Endothelial cell of umbilical vein (primary cell): ENCODE results near the gene EIF2S2. TPM values are rescaled to one million over a fixed set of nuclear protein-coding genes. Genes with fewer than 3 reads are reported as not detected.
A peak's percentile ranks its signal among the peaks of the same experiment; 100 is the strongest.

Experiments
- BruUV-seq: library from RNA; stranded (reverse); fragments of 400-500 nt; replicated peaks from 2 replicates; lab custom pipeline; 2021; lab: Mats Ljungman, UMichigan
- CTCF ChIA-PET: fragments of 300-600, 350-600 bp; sonication (Branson Sonifier 250); formaldehyde crosslinking; loops from one replicate; lab custom pipeline; 2021; ENCODE audit warnings: antibody characterized with exemption, inconsistent platforms; lab: Charles Lee
- POLR2A ChIA-PET: fragments of 300-600, 350-600 bp; sonication (Branson Sonifier 250); formaldehyde crosslinking; loops from one replicate; lab custom pipeline; 2021; ENCODE audit warnings: antibody characterized with exemption, inconsistent platforms; lab: Charles Lee
- DNase-seq: peaks from one replicate; pipeline ENCODE4 v3.0.0-alpha.2; 2011; ENCODE audit warnings: low read depth, low spot score
- FAIRE-seq: peaks from 2 replicates; lab custom pipeline; 2011; peaks lifted over from hg19 to GRCh38; lab: Jason Lieb, UNC
- H2AFZ ChIP-seq: 2 replicates; pipeline ENCODE4 v1.6.0; 2012; ENCODE audit warnings: low read depth, low read length, control low read depth, inconsistent platforms
- H3K27ac ChIP-seq: 2 replicates; pipeline ENCODE4 v1.5.1; 2011; ENCODE audit warnings: low read depth, mild to moderate bottlenecking, control low read depth, low read length, moderate library complexity; ENCODE audit not compliant: insufficient read depth
- H3K27me3 ChIP-seq, 2 experiments: 2 replicates each; pipeline versions ENCODE4 v1.6.0 to v1.6.1; 2011; ENCODE audit warnings: low read length in 2 of 2, mixed read lengths in 1 of 2; ENCODE audit not compliant: control insufficient read depth in 2 of 2, insufficient read depth in 2 of 2
- H3K36me3 ChIP-seq, 2 experiments: 2 replicates in 1 of 2; 3 replicates in 1 of 2; pipeline ENCODE4 v1.5.1; 2011; ENCODE audit warnings: low read length in 2 of 2, mild to moderate bottlenecking in 1 of 2, moderate library complexity in 1 of 2; ENCODE audit not compliant: control insufficient read depth in 2 of 2, insufficient read depth in 2 of 2; ENCODE audit errors: extremely low read depth in 1 of 2
- H3K4me1 ChIP-seq: 3 replicates; pipeline ENCODE4 v1.5.1; 2011; ENCODE audit warnings: mild to moderate bottlenecking, low read length; ENCODE audit not compliant: control insufficient read depth, insufficient read depth; ENCODE audit errors: extremely low read depth
- H3K4me2 ChIP-seq: 2 replicates; pipeline ENCODE4 v1.6.1; 2011; ENCODE audit warnings: low read length, control low read depth, mixed read lengths; ENCODE audit not compliant: insufficient read depth
- H3K4me3 ChIP-seq, 3 experiments: fragments of 200-600 bp in 1 of 3; sonication (generic), shearing (Covaris generic) in 1 of 3; replicated peaks in 1 of 3; 2 replicates each; pipeline ENCODE4 v1.5.1; 2011 to 2016; ENCODE audit warnings: control low read depth in 3 of 3, low read length in 3 of 3, mild to moderate bottlenecking in 2 of 3, inconsistent platforms in 1 of 3, low read depth in 1 of 3, moderate library complexity in 1 of 3; ENCODE audit not compliant: insufficient read depth in 1 of 3
- H3K79me2 ChIP-seq: 2 replicates; pipeline ENCODE4 v1.6.0; 2012; ENCODE audit warnings: low read length, inconsistent platforms; ENCODE audit not compliant: control insufficient read depth, insufficient read depth
- H3K9ac ChIP-seq: replicated peaks from 2 replicates; pipeline ENCODE3; 2011; ENCODE audit warnings: low read length, control low read depth; ENCODE audit not compliant: insufficient read depth; ENCODE audit errors: extremely low read depth
- H3K9me1 ChIP-seq: replicated peaks from 3 replicates; pipeline ENCODE4 v1.6.0; 2011; ENCODE audit warnings: mild to moderate bottlenecking, low read length; ENCODE audit not compliant: control insufficient read depth, insufficient read depth; ENCODE audit errors: extremely low read depth
- H3K9me3 ChIP-seq: replicated peaks from 2 replicates; pipeline ENCODE4 v1.5.1; 2012; ENCODE audit warnings: low read length, inconsistent platforms; ENCODE audit not compliant: control insufficient read depth, insufficient read depth
- H4K20me1 ChIP-seq: replicated peaks from 2 replicates; pipeline ENCODE3; 2011; ENCODE audit warnings: mild to moderate bottlenecking, low read length; ENCODE audit not compliant: control insufficient read depth, insufficient read depth; ENCODE audit errors: extremely low read depth
- EZH2 ChIP-seq: IDR thresholded peaks from 2 replicates; pipeline ENCODE4 v1.6.1; 2012; ENCODE audit warnings: borderline replicate concordance, low read depth, mild to moderate bottlenecking, moderate library complexity, low read length, inconsistent platforms; ENCODE audit not compliant: severe bottlenecking
- FOS ChIP-seq: IDR thresholded peaks from 2 replicates; pipeline ENCODE4 v1.6.1; 2011; ENCODE audit warnings: mild to moderate bottlenecking, low read length, moderate library complexity, borderline replicate concordance; ENCODE audit not compliant: insufficient read depth
- GATA2 ChIP-seq: IDR thresholded peaks from 2 replicates; pipeline ENCODE4 v1.7.0; 2011; ENCODE audit warnings: low read depth, mild to moderate bottlenecking, moderate library complexity, mixed read lengths, low read length; ENCODE audit not compliant: insufficient read length, insufficient read depth
- JUN ChIP-seq: IDR thresholded peaks from 2 replicates; pipeline ENCODE4 v1.6.1; 2011; ENCODE audit warnings: borderline replicate concordance, low read depth; ENCODE audit not compliant: insufficient read length, insufficient read depth
- MYC ChIP-seq: IDR thresholded peaks from one replicate; pipeline ENCODE4 v1.6.1; 2011; ENCODE audit warnings: mild to moderate bottlenecking, low read depth, low read length
- POLR2A ChIP-seq: IDR thresholded peaks from 2 replicates; pipeline ENCODE4 v1.6.1; 2012; ENCODE audit warnings: low read depth, mild to moderate bottlenecking, control low read depth, low read length
- POLR2AphosphoS5 ChIP-seq: IDR thresholded peaks from 2 replicates; pipeline ENCODE4 v1.6.1; 2012; ENCODE audit warnings: low read depth, mild to moderate bottlenecking, control low read depth, low read length, moderate library complexity; ENCODE audit not compliant: insufficient read depth
- dilution Hi-C: fragments of 300-500 bp; cut with MboI; formaldehyde crosslinking; loops from one replicate; pipeline ENCODE4 v1.15.0; 2019; ENCODE audit warnings: low sequenced_read_pairs; ENCODE audit not compliant: extremely low pct_ligation_motif_present
- intact Hi-C: fragments of 100-400 bp; cut with micrococcal nuclease; formaldehyde crosslinking; loops from one replicate; pipeline ENCODE4 v1.10.0; 2022
- polyA plus RNA-seq, 4 experiments: library from polyadenylated mRNA; depleted of rRNA in 3 of 4; stranded (reverse) in 3 of 4; unstranded in 1 of 4; fragments of >200 nt; gene quantifications; 2 replicates each; pipeline versions ENCODE4 v1.2.1 to v1.2.3, GENCODE V29; 2011 to 2012; ENCODE audit warnings: missing spikeins in 1 of 4
- total RNA-seq: library from RNA; stranded (reverse); gene quantifications from 2 replicates; pipeline ENCODE4 v1.2.3, GENCODE V29; 2021
- TF ChIP-seq, protein P1 (sequence below), 2 donors: IDR thresholded peaks; 1 replicate in 1 of 2; 2 replicates in 1 of 2; pipeline ENCODE4 v1.5.1; 2011; ENCODE audit warnings: low read length in 2 of 2, mild to moderate bottlenecking in 2 of 2, moderate library complexity in 2 of 2, control low read depth in 1 of 2, inconsistent platforms in 1 of 2, low read depth in 1 of 2; ENCODE audit not compliant: insufficient read depth in 1 of 2; ENCODE audit errors: extremely low read depth in 1 of 2
- TF ChIP-seq, protein P2 (sequence below): IDR thresholded peaks from 2 replicates; pipeline ENCODE4 v1.6.1; 2011; ENCODE audit not compliant: insufficient read depth, insufficient read length

The EIF2S2 gene
- total and polyA plus RNA-seq, 2 donors (not counting 3 experiments of a cell fraction or from before 2014, with no cell fraction given): 38.8 to 99.3 TPM

- Histone ChIP-seq H3K4me1 (peaks cover 5% of the 10 kb centered on the region), H3K27me3 (no peaks in the 10 kb centered on the region), H3K9me1 (no peaks in the 10 kb centered on the region), H4K20me1 (peaks cover 5% of the 10 kb centered on the region), H3K4me2 (no peak overlapping the region), H3K79me2 (peaks cover 64% of the 10 kb centered on the region), H3K9me3 (no peaks in the 10 kb centered on the region), H3K27ac (no peak overlapping the region), H2AFZ (no peak overlapping the region), H3K36me3 (no peaks in the 10 kb centered on the region), H3K4me3 (no peak overlapping the region), H3K9ac (no peak overlapping the region)
- no TSS peak for BruUV-seq
- TF ChIP-seq MYC (no peak), JUN (no peak), POLR2A (no peak), POLR2AphosphoS5 (no peak), GATA2 (no peak), EZH2 (no peak), FOS (no peak)
- TF ChIP-seq, protein P1, sequence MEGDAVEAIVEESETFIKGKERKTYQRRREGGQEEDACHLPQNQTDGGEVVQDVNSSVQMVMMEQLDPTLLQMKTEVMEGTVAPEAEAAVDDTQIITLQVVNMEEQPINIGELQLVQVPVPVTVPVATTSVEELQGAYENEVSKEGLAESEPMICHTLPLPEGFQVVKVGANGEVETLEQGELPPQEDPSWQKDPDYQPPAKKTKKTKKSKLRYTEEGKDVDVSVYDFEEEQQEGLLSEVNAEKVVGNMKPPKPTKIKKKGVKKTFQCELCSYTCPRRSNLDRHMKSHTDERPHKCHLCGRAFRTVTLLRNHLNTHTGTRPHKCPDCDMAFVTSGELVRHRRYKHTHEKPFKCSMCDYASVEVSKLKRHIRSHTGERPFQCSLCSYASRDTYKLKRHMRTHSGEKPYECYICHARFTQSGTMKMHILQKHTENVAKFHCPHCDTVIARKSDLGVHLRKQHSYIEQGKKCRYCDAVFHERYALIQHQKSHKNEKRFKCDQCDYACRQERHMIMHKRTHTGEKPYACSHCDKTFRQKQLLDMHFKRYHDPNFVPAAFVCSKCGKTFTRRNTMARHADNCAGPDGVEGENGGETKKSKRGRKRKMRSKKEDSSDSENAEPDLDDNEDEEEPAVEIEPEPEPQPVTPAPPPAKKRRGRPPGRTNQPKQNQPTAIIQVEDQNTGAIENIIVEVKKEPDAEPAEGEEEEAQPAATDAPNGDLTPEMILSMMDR (IDR thresholded peaks at IDR 0.05; ENCODE audit: extremely low read depth in 1 of 2, insufficient read depth in 1 of 2, low read depth in 1 of 2, low read length in 2 of 2): no peak
- TF ChIP-seq, protein P2, sequence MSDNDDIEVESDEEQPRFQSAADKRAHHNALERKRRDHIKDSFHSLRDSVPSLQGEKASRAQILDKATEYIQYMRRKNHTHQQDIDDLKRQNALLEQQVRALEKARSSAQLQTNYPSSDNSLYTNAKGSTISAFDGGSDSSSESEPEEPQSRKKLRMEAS: no peak
- ChIA-PET CTCF (no interaction called here), POLR2A (no interaction called here)
- intact Hi-C loops (no loop called here), dilution Hi-C loops (no loop called here)
- peak; percentile 2 for DNase-seq
- FAIRE-seq: no peak
Measured at GRCh38 chr20:34055290-34055689, 56.8 kb downstream of the EIF2S2 start.
